ENCODE measurements around the gene NUP93.

DNA sequence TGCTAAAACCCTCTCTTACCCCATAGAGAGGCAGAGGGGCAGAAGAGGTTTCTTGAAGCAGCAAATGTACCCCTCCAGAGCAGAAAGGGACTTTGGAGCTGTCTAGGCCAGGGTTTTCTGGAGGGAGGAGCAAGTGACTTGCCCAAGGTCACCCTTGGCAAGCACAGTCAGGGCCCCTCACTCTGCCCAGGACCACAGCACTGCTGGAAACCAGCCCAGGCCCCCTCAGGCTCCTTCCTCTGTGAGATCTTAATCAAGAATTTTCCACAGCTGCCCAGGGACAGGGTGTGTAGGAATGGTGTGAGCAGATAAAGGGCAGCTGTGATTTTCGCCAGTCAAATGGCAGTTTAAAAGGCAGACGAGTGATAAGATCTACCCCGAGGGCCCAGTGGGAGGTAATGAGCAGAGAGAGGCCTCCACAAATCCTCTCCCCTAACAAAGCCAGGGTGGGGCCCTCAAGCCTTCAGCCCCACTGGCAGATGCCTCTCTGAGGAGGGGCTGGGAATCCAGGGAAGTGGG lies 131.2 kb downstream of the NUP93 start:
- TF ChIP-seq, protein P1, sequence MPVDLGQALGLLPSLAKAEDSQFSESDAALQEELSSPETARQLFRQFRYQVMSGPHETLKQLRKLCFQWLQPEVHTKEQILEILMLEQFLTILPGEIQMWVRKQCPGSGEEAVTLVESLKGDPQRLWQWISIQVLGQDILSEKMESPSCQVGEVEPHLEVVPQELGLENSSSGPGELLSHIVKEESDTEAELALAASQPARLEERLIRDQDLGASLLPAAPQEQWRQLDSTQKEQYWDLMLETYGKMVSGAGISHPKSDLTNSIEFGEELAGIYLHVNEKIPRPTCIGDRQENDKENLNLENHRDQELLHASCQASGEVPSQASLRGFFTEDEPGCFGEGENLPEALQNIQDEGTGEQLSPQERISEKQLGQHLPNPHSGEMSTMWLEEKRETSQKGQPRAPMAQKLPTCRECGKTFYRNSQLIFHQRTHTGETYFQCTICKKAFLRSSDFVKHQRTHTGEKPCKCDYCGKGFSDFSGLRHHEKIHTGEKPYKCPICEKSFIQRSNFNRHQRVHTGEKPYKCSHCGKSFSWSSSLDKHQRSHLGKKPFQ (tag by site-specific recombination; IDR thresholded peaks at IDR 0.05), result peak; percentile 71
- no peak for TF ChIP-seq ZNF626 (tag by site-specific recombination; IDR thresholded peaks at IDR 0.05)
- TF ChIP-seq ZNF175 (tag by site-specific recombination; IDR thresholded peaks at IDR 0.05), result no peak
- no peak for TF ChIP-seq ZNF785 (tag by site-specific recombination; IDR thresholded peaks at IDR 0.05)
- TF ChIP-seq, protein P2, sequence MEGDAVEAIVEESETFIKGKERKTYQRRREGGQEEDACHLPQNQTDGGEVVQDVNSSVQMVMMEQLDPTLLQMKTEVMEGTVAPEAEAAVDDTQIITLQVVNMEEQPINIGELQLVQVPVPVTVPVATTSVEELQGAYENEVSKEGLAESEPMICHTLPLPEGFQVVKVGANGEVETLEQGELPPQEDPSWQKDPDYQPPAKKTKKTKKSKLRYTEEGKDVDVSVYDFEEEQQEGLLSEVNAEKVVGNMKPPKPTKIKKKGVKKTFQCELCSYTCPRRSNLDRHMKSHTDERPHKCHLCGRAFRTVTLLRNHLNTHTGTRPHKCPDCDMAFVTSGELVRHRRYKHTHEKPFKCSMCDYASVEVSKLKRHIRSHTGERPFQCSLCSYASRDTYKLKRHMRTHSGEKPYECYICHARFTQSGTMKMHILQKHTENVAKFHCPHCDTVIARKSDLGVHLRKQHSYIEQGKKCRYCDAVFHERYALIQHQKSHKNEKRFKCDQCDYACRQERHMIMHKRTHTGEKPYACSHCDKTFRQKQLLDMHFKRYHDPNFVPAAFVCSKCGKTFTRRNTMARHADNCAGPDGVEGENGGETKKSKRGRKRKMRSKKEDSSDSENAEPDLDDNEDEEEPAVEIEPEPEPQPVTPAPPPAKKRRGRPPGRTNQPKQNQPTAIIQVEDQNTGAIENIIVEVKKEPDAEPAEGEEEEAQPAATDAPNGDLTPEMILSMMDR (tag by site-specific recombination; IDR thresholded peaks at IDR 0.05), result no peak
- no peak for TF ChIP-seq SCRT1 (tag by site-specific recombination; IDR thresholded peaks at IDR 0.05; ENCODE audit: borderline replicate concordance)
- TF ChIP-seq, protein P3, sequence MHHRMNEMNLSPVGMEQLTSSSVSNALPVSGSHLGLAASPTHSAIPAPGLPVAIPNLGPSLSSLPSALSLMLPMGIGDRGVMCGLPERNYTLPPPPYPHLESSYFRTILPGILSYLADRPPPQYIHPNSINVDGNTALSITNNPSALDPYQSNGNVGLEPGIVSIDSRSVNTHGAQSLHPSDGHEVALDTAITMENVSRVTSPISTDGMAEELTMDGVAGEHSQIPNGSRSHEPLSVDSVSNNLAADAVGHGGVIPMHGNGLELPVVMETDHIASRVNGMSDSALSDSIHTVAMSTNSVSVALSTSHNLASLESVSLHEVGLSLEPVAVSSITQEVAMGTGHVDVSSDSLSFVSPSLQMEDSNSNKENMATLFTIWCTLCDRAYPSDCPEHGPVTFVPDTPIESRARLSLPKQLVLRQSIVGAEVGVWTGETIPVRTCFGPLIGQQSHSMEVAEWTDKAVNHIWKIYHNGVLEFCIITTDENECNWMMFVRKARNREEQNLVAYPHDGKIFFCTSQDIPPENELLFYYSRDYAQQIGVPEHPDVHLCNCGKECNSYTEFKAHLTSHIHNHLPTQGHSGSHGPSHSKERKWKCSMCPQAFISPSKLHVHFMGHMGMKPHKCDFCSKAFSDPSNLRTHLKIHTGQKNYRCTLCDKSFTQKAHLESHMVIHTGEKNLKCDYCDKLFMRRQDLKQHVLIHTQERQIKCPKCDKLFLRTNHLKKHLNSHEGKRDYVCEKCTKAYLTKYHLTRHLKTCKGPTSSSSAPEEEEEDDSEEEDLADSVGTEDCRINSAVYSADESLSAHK (tag by site-specific recombination; IDR thresholded peaks at IDR 0.05), result no peak
- TF ChIP-seq WT1 (tag by site-specific recombination; IDR thresholded peaks at IDR 0.05), result no peak
- TF ChIP-seq ZNF174 (tag by site-specific recombination; IDR thresholded peaks at IDR 0.05), result no peak
- no peak for TF ChIP-seq ZBTB8A (tag by site-specific recombination; IDR thresholded peaks at IDR 0.05)
- no peak for TF ChIP-seq ZNF707 (tag by site-specific recombination; IDR thresholded peaks at IDR 0.05)
- TF ChIP-seq ZNF292 (tag by site-specific recombination; IDR thresholded peaks at IDR 0.05; ENCODE audit: borderline replicate concordance, low read depth), result no peak
- TF ChIP-seq GLIS1 (tag by site-specific recombination; IDR thresholded peaks at IDR 0.05), result peak; percentile 91

All from HEK293 (cell line).